Measurements from ENCODE around the gene STAT3.
"Not testable (repeated sequence)": the region's sequence is repeated elsewhere in the genome, so short reads cannot be mapped to it uniquely, and the experiment has no call there.

STAT3 gene

DNA sequence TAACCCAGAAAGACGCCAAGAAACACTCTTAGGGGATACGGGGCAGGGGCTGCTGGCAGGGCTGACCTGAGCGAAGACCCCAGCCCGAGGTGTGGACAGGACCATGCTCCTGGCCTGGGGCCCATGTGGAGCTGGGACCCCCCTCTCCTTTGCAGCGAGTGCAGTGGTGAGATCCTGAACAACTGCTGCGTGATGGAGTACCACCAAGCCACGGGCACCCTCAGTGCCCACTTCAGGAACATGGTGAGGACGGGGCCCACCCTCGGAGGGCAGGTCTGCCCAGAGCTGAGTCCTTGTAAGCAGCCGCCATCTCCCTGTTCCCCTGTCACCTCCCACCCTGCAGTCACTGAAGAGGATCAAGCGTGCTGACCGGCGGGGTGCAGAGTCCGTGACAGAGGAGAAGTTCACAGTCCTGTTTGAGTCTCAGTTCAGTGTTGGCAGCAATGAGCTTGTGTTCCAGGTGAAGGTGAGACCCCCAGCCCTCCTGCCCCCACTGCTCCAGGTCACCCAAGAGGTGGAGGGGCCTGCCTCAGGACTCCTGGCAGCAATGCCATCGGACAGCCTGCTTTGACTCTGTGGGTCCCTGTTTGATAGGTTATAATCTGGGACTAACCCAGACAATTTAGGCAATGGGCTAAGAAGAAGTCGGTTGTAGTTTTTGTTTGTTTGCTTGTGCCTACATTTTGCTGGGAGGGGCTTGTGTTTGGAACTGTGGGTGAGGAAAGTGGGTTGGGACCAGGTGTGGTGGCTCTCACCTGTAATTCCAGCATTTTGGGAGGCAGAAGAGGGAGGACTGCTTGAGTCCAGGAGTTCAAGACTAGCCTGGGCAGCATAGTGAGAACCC lies 83.8 kb downstream of the STAT3 start:
- DNase-seq (ENCODE audit: low spot score), result no peak
- TF ChIP-seq, protein P1, sequence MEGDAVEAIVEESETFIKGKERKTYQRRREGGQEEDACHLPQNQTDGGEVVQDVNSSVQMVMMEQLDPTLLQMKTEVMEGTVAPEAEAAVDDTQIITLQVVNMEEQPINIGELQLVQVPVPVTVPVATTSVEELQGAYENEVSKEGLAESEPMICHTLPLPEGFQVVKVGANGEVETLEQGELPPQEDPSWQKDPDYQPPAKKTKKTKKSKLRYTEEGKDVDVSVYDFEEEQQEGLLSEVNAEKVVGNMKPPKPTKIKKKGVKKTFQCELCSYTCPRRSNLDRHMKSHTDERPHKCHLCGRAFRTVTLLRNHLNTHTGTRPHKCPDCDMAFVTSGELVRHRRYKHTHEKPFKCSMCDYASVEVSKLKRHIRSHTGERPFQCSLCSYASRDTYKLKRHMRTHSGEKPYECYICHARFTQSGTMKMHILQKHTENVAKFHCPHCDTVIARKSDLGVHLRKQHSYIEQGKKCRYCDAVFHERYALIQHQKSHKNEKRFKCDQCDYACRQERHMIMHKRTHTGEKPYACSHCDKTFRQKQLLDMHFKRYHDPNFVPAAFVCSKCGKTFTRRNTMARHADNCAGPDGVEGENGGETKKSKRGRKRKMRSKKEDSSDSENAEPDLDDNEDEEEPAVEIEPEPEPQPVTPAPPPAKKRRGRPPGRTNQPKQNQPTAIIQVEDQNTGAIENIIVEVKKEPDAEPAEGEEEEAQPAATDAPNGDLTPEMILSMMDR (IDR thresholded peaks at IDR 0.05; ENCODE audit: extremely low read depth, missing control alignments), result no peak

DNA sequence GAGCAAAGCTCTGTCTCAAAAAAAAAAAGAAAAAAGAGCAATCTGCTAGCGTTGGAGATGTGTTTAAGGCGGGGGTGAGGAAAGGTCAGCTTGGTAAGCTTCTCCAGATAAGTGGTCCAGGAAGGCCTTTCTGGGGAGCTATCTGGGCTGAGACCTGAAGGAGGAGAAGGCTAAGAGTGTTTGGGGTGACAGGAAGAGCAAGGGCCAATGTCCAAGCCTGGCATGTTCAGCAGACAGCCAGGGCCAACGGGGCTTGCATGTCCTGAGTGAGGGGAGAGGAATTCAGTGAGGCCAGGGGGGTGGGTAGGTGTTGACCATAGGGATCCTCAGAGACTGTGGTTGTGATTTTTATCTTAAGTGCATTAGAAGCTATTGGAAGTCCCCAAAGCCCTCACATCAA lies 84.5 kb downstream of the STAT3 start:
- TF ChIP-seq, protein P1 (IDR thresholded peaks at IDR 0.05; ENCODE audit: extremely low read depth, missing control alignments), result no peak
- DNase-seq (ENCODE audit: low spot score), result no peak

DNA sequence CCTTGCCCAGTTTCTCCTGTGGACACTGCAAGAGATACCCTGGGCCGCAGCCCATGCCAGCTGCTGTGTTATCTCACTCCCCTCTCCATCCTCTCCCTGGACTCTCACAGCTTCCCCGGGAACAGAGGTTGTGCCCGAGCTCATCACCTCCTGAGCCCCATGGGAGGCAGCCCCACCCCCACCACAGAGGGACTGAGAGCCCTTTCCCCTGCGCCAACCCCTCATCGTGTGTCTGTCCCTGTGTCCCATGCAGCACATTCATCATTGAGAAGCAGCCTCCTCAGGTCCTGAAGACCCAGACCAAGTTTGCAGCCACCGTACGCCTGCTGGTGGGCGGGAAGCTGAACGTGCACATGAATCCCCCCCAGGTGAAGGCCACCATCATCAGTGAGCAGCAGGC lies 87.2 kb downstream of the STAT3 start:
- TF ChIP-seq, protein P1 (IDR thresholded peaks at IDR 0.05; ENCODE audit: extremely low read depth, missing control alignments), result no peak

DNA sequence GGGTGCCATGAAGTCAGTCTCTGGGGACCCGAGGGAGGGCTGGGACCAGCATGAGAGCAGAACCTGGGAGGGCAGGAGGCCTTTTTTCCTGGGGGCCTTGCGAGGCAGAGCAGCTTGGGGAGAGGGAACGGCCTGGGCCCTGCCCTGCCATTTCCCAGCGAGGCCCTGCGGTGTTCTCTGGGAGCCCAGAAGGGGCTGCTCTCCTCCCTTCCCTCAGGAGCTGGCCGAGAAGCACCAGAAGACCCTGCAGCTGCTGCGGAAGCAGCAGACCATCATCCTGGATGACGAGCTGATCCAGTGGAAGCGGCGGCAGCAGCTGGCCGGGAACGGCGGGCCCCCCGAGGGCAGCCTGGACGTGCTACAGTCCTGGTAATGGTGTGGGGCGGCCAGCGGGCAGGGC lies 88.3 kb downstream of the STAT3 start:
- not testable (repeated sequence) for DNase-seq (ENCODE audit: low spot score)

More for the DNA sequence above, 87.2 kb downstream of the STAT3 start:
- DNase-seq (ENCODE audit: low spot score), result no peak

DNA sequence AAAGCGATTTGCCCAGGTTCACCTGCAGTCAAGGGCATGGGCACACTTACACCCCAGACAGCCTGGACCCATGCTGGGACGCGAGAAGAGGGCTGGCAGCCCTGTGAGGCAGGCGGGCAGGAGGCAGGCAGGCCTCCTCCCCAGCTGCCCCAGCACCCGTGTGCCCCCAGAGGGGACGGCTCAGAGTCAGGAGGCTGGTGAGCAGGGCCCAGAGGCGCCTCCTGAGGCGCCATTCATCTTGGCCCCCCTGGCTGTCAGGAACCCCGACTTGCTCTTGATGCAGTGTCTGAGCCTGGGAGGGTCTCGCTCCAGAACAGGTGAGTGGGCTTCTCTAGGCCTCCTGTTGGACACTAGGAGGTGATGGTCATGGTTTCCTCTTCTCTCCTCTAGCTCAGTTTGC lies 88.9 kb downstream of the STAT3 start:
- DNase-seq (ENCODE audit: low spot score), result not testable (repeated sequence)

DNA sequence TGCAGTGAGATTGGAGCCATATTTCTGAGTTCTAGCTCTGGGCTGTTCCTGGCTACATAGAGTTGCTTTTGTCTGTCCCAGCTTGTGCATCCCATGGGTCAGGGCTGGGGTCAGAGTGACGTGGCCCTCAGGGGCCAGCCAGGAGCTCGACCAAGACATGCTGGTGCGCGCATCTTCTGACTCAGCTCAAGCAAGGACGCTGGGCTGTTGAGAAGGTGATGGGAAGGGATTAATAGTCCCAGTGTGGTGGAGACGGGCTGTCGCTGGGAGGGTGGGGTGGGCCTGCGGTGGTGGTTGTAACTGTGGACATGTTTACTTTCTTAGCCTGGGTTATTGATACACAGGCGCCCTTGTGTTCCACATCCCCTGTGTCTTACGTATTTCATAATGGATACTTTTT lies 90.5 kb downstream of the STAT3 start:
- not testable (repeated sequence) for DNase-seq (ENCODE audit: low spot score)

DNA sequence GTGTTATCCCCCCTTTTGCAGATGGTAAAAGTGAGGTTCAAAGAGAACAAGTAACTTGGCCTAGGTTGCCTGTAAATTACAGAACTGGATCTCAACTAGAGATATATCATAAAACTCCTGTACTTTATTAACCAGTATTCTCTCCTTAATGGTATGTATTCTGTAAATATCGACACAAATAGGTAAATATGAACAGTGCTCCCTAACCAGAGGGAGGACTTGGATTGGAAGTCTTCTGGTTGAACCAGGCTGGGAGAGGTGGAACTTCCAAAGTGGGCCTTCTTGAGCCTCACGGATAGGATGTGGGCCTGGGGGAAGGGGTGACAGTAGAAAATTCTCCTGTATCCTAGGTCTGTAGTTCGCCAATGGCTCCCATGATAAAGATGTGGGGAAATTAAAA lies 92.2 kb downstream of the STAT3 start:
- TF ChIP-seq, protein P1 (IDR thresholded peaks at IDR 0.05; ENCODE audit: extremely low read depth, missing control alignments), result no peak
- no peak for DNase-seq (ENCODE audit: low spot score)

DNA sequence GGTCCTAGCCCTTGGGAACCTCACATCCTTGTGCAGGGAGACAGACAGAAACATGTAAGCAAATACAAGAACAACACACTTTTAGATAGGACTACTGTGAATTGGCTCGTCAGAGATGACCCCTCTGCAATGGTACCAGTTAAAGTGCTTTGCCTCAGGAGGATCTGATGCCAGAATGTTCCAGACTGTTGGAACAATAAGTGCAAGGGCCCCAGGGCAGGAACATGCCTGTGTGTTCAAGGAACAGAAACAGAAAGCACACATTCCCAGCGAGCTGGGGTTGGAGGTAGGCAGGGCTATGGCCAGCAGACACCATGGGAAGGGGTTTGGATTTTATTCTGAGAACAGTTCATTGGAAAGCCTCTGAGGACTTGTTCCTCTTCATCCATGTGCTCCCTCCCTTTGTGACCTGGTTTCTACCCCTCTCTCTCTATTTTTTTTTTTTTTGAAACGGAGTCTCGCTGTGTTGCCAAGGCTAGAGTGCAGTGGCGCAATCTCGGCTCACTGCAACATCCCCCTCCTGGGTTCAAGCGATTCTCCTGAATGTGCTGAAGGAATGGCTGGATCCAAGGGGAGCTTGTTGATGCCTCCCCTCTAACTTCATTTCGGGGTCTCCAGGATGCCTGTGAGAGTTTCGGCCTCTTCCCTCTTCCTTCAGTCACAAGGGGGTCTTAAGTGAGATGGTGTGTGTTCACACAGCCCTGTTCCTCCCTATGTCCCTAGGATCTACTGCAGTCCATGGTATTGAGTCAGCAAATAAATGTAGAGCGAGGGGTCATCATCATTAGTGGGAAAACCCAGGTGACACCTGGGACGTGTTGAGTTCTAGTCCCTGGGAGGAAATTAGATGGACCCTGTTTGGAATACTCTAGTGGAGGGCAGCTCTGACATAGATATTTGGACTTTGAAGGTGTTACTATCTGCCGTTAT lies 93.5 kb downstream of the STAT3 start:
- TF ChIP-seq, protein P1 (IDR thresholded peaks at IDR 0.05; ENCODE audit: extremely low read depth, missing control alignments), result no peak
- DNase-seq (ENCODE audit: low spot score), result no peak

All from GM20000 (cell line).